Measurements from ENCODE around the gene ABCB10.
A peak's percentile ranks its signal among the peaks of the same experiment; 100 is the strongest.
"Not testable (repeated sequence)": the region's sequence is repeated elsewhere in the genome, so short reads cannot be mapped to it uniquely, and the experiment has no call there.

Gene ABCB10

DNA sequence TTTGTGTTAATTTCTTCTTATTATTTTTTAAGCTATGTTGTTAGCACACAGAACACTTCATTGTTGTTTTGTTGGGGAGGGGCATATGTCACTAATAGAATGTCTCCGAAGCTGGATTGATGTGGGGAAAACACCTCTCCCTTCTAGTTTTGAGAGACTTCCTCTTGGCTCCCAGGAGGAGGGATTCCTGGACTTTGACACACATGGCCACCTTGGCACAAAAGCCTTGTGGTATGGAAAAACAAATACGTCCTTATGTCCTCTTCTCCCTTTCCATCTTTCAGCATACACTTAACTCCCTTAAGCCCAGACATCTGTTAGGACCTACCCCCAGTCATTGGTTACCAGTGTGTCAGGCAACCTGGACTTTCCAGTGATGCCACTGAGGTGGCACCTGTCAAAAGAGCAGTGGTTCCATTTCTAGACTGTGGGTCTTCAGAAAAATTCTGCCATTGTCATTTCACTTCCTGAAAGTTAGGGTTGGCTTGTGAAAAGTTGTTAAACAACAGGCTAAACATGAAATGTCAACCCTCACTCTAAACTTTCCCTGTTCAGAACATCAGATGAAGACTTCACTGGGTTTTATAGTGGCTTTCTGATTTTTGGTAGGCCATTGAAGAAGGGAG lies 12.5 kb upstream of the ABCB10 start:
- no peak for DNase-seq

DNA sequence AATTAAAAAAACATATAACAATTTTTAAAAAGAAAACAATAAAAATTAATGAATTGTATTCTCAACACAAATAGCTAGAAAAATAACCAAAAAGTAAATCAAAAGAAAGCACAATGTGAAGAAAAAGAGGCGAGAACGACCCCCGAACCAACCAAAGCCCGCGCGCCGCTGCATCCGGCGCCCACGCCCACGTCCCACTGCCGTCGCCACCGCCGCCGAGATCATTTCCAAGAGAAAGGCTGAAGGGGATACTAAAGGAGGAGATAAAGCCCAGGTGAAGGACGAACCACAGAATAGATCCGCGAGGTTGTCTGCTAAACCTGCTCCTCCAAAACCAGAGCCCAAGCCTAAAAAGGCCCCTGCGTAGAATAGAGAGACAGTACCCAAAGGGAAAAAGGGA lies 11.8 kb upstream of the ABCB10 start:
- no peak for DNase-seq

DNA sequence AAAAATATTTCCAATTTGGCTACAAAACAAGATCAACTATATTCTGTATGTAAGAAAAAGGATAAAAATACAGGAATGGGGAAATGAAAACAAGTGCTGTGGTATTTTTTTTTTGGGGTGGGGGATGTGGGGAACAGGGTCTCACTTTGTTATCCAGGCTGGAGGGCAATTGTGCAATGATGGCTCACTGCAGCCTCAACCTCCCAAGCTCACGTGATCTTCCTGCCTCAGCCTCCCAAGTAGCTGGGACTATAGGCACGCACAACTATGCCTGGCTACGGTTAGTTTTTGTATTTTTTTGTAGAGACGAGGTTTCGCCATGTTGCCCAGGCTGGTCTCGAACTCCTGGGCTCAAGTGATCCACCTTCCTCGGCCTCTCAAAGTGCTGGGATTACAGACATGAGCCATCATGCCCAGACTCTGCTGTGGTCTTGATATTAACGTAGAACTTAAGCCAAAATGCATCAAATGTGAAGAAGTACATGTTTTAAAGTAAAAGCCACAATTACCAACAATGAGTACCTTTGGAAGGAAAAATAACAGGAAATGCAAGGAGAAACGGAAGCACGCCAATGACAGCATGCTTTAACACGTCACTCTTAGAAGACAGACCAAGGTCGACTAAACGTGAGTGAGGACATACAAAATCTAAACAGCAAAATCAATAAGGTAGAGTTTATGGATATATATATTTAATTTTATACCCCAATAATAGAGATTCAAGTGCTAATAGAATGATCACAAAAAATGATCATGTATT lies 8.8 kb upstream of the ABCB10 start:
- DNase-seq = no peak

DNA sequence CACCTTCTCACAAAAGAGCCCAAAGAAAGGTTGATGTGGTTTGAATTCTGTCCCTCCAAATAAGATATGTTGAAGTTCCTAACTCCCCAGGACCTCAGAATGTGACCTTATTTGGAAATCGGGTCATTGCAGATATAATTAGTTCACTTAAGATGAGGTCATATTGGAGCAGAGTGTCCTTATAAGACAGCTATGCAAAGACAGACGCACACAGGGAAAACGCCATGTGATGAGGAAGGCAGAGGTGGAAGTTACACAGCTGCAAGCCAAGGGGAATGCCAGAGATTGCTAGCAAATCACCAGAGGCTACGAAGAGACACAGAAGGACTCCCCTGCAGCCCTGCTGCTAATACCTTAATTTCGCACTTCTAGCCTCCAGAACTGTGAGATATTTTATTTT lies 5.2 kb upstream of the ABCB10 start:
- no peak for DNase-seq

DNA sequence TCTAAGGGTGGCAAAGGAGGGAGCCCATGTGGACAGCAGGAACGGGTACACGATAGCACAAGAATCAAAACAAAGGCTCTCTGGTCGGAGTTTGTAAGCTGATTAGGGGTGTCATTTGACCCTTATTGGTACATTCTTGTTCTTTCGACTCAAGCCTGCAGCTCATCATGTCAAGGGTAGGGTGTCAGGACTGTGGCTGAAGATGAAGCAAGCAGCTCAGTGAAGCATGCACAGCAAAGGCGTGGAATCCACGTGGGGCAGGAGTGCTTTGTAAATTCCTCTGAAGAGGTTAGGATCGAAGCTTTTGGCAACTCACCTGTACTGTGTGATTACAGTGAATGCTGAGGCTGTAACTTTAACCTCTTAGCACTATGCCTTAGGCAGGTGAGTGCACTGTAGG lies 4.7 kb upstream of the ABCB10 start:
- peak in 2 of 3 experiments; percentile 4 to 38 for DNase-seq

DNA sequence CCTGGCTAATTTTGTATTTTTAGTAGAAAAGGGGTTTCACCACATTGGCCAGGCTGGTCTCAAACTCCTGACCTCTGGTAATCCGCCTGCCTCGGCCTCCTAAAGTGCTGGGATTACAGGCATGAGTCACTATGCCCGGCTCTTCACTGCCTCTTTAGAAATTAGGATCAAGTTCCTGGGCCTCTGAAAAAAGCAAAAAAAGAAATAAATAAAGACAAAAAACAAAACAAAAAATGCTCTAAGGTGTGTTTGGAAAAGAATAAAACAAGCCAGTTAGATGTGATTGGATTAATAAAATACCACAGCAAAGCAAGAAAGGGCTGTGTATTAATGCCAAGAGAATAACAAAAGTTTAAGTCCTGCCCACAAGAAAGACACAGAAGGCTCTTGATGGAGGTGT lies 4.2 kb upstream of the ABCB10 start:
- no peak for DNase-seq

DNA sequence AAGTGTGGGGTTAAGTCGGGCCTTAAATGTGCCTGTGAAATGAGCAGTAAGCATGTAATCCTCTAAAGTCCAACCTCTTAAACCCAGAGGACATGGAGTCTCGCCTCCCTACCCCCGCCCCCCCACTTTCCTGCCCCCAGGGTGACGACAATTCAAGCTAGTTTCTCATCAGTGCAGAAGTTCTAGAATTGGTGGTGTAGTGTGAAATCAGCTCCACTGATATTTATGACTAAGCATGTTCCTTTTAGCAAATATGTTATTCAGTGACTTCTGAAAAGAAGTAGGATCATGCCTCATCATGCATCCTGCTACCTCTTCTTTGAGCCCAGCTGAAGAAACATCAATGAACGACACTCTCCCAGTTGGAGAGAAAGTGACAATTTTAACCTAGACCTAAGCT lies 2.6 kb upstream of the ABCB10 start:
- DNase-seq = no peak

DNA sequence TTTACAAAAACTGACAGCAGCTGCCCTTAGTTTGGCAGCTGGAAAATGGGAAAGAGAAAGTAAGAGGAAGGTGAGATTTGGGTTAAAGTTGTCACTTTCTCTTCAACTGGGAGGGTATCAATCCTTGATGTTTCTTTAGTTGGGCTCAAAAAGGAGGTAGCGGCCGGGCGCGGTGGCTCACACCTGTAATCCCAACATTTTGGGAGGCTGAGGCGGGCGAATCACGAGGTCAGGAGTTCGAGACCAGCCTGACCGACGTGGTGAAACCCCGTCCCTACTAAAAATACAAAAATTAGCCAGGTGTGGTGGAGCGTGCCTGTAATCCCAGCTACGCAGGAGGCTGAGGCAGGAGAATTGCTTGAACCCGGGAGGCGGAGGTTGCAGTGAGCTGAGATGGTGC lies 1.6 kb upstream of the ABCB10 start:
- not testable (repeated sequence) for DNase-seq

DNA sequence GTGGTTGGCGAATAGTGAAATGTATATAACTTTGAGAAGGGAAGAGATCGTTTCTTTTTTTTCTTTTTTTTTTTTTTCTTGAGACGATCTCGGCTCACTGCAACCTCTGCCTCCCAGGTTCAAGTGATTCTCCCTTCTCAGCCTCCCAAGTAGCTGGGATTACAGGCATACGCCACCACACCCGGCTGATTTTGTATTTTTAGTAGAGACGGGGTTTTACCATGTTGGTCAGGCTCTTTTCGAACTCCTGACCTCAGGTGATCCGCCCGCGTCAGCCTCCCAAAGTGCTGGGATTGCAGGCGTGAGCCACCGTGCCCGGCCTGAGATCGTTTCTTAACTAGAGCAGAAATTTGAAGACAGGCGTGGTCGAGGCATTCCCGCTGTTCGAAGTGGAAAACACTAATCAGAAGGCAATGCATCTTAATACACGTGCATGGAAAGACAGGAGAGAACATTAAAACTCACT lies 862 bp upstream of the ABCB10 start:
- DNase-seq = peak in 2 of 3 experiments; percentile 19 to 55

DNA sequence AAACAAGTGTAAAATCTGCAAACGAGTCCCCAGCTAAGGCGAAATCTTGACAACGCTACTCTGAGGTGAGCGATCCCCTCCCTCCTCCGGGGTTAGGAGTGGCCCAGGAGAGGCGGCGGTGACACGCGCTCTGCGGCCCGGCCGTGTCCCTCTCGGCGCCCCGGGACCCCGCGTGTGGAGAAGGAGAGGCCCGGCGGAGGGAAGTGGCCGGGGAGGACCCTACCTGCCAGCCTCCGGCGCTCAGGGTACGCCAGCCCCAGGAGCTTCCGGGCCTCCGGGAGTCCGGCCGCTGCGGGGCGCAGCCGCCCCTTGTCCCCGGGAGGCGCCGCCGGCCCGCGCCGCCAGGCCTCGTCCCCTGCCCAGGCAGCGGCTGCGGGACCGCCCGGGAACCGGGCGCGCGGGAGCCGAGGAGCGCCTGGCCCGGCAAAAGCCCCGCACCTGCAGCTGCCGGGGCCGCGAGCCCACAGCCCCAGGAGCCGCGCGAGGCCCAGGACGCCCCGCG lies 543 bp downstream of the ABCB10 start:
- DNase-seq = peak; percentile 7 to 72 (median 62)

DNA sequence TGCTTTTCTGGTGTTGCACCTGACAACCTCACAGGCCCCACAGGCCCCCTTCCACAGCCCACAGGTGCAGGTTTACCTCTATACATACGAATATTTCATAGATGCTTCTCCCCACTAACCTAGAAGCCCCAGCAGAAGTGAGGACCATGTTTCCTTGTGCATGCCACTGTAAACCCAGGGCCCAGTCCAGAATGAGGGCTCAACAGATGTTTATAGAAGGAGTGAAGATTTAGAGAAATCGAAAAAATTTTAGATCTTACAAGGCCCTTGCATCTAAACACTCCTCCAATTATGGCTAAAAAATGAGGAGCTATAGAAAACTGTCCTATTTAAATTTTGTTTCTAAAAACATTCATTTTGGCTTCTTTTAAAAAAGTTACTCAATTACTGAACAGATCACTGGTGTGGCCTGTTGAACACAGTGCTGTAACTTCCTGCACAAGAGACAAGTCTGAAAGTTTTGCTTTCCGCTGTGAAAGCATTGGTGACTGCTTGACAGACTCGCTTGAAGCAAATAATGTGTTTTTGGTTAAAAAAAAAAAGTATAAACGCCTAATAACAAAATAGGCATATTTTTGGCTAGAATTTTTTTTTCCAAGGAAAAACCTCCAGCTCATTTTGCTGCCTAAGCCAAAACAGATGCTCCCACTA lies 1.2 kb downstream of the ABCB10 start:
- no peak for DNase-seq

DNA sequence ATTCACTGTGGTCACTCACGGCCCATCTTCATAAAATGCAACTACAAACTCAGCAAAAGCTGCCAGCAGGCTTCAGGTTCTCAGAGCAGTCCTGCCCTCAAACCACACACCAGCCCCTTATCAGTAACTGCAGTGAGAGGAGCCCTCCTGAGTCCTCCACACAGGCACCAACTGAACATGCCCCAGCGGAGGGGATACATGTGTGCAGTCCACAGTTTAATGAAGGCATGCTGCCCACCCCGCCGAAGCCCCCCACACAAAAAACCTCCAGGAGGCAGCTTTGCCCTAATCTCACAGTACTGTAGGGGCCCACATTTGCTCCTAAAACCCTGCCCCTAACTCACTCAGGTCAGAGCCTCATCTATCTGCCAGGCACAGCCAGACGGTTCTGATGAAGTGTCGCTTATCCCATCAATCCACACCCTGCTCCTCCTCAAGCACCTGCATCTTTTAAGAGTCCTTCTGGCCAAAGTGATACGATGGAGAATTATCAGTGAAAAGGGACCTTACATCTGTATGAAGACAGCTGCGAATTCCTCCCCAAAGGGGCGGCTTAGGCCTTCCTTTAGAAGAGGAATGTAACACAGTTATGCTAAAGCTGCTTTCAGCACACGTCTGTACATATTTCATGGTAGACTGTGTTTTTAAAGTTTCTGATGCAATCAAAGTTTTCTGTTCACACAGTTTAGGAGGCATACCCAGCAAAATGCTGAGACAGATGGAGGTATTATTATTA lies 3.5 kb downstream of the ABCB10 start:
- DNase-seq = no peak

DNA sequence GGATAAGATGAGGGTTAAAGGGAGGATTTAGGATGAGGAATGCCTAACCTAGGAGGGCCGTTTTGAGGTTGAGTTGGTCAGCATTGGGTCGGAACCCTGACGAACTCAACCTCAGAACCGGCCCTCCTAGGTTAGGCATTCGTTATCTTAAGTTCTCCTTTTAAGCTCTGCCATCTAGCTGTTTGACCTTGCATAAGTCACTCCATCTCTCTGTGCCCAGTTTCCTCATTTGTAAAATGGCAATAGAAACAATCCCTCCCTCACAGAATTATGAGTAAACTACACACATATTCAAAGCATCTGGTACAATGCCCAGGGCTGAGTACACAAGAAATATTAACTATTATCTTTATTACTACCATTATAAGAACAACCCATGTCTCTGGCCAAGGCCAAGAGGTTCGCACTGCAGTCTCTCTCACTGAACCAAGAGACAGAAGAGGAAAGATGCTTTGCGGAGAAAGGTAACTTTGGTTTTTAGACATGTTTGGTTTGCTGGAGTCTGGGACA lies 4.8 kb downstream of the ABCB10 start:
- DNase-seq = no peak

DNA sequence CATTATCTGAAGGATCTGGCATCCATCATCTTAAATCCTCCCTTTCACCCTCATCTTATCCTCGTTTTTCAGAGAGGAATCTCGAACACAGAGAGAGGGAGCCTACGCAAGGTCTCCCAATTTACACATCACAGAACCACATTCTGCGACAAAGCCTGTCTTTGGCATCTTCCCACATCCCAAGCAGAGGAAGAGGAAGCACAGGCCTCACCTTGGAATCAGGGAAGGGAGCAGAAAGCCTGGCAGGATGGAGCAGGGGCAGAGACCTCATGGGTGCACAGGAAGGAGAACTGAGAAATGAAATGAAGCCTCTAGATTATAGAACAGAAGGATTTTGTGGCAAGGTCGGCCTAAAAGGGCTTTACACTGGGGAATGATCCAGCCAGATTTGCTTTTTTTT lies 5.8 kb downstream of the ABCB10 start:
- no peak for DNase-seq

DNA sequence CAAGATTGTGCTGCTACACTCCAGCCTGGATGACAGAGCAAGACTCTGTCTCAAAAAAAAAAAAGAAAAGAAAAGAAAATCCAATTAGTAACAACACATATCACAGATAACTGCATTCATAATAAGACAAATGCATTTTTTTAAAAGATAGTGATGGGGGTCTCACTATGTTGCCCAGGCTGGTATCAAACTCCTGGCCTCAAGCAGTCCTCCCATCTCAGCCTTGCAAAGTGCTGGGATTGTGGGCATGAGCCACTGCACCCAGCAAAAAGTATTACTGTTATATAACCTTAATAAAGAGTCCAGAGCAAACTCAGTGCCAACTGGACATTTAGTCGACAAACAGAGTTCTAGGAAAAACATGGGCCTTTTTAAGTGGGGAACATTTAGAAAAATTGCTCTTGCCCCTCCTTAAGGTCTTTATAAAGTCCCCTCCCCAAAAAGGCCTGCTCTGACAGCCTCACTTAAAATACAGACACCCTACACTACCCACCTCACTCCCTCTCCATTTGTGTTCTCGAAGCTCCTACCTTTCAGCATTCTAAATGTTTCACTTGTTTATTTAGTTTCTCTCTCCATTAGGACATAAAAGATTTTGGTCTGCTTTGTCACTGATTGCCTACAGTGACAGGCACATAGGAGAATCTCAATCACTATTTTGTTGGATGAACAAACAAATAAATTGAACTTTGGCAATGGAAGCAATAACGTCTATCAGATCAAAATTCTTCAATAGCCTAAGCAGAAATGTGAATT lies 7.5 kb downstream of the ABCB10 start:
- DNase-seq = no peak

DNA sequence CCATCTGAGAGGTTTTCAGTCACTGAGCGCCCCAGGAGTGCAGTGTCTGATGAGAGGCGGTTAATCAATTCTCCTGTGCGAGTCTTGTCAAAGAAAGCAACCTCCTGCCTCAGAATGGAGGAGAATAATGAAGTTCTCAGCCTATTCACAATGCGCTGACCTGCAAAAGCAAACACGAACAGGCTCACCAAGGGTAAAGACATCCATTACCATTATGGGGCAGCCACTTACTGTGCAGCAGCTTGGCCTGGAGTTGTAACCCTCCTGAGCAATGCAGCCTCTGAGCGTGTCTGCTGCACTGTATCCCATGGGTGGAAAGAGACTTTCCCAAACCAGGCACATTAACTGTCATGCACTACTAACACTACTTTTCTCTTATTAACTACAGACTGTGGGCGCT lies 11.0 kb downstream of the ABCB10 start:
- DNase-seq = no peak

DNA sequence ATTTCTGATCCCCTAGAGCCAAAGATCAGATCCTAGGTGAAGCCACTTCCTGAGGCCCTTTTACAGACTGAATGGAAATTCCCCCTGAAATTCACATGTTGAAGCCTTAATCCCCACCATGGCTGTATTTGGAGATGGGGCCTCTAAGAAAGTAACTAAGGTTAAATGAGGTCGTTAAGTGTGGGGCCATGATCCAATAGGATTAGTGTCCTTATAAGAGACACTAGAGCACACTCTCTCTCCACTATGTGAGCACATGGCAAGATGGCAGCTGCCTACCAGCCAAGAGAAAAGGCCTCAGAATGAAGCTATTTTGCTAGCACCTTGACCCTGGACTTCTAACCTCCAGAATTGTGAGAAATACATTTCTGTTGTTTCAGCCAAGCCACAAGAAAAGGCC lies 13.9 kb downstream of the ABCB10 start:
- no peak for DNase-seq

DNA sequence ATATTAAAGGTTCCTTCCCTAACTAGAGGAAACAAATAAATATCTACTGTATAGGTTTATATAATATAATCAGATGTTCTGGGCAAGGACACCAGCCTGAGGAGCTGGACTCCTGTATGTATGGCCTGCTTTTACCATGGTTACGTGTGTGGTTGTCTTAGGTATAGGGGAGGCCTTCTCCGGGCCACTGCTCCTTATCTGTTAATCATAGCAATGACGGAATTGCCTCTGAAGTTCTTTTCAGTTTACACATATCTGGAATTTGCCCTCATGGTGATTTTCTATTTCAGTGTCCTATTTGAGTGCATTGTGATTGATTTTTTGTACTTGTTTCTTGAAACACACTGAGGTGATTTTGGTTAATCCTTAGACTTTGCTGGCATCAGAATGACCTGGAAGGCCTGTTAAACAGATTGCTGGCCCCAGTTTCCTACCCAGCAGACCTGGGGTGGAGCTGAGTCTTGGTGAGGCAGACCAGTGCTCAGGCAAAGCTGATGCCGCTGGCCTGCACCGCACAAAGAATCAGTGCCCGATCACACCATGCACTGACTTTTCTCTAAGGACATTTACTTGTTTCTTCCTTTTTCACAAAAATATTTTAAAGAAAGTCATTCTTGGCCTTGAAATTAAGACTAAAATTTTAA lies 18.5 kb downstream of the ABCB10 start:
- DNase-seq = no peak

DNA sequence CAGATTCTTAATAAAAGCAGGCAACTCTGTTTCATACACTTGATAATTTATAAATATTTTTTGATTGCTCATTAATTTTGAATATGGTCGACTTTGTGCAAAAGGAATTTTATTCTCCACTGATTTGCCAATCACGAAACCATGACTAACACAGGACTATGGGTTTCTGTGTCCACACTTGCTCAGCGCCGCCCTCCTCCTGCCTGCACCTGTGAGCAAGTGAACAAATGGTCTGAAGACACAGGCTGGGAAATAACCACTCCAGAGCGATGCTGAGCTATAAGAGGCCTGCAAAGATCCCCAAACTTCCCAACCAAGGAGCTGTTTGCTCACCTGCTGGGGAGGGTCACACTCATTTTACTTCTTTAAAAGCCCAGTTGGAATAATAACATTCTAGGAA lies 19.6 kb downstream of the ABCB10 start:
- no peak for DNase-seq

DNA sequence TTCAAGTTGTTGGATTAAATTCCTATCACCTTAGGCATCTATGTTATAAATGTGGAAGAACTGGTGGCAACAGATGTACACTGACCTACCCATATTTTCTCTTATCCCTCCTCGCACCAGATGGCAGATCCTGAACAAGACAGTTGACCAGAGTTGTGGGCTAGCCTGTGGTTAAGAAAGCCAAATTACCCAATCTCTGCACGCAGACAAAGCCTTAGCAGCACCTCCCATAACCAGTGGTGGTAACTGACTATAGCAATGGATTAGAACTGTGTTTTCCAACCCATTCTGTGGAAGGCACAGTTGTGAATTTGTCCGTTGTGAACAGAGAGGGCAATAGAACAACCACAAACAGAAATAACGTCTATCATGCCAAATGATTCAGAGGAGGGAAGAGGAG lies 20.6 kb downstream of the ABCB10 start:
- no peak for DNase-seq

DNA sequence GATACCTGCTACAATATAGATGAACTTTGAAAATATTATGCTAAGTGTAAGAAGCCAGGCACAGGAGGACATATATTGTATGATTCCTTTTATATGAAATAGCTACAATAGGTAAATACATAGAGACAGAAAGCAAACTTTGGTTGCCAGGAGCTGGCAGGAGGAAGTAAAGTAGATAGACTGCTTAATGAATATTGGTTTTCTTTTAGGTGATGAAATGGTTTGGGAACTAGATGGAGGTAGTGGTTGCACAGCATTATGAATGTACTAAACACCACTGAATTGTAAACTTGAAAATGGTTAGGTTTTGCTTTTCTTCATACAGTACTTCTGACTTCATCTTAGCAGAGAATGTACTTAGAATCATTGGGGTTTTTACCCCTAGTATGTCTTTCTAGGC lies 21.5 kb downstream of the ABCB10 start:
- no peak for DNase-seq

DNA sequence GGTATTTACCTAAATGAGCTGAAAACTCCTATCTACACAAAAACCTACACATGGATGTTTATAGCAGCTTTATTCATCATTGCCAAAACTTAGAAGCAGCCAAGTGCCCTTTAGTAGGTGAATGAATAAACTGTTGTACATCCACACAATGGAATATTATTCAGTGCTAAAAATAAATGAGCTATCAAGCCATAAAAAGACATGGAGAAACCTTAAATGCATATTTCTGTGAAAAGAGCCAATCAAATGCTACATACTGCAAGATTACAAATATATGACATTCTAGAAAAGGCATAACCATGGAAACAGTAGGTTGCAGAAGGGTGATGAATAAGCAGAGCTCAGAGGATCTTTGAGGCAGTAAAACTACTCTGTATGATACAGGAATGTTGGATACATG lies 23.3 kb downstream of the ABCB10 start:
- DNase-seq = no peak

All from NCI-H1417 (cell line).